HCT116 (cell line): ENCODE measurements around the gene ACSBG1.

ENCODE experiments used
- EZH2phosphoT487 ChIP-seq: fragments of 200-600 bp; IDR thresholded peaks from 2 replicates; pipeline ENCODE4 v1.6.1; 2018; ENCODE audit warnings: antibody characterized with exemption, borderline replicate concordance
- FOSL1 ChIP-seq: IDR thresholded peaks from 2 replicates; pipeline ENCODE4 v1.6.1; 2012; ENCODE audit warnings: low read depth
- JUND ChIP-seq: IDR thresholded peaks from 2 replicates; pipeline ENCODE4 v1.6.1; 2012
- POLR2A ChIP-seq: IDR thresholded peaks from 2 replicates; pipeline ENCODE4 v1.7.0; 2011; ENCODE audit warnings: borderline replicate concordance; ENCODE audit not compliant: insufficient read depth, insufficient read length; ENCODE audit errors: extremely low read depth
- POLR2AphosphoS5 ChIP-seq: IDR thresholded peaks from 2 replicates; pipeline ENCODE4 v1.6.1; 2011; ENCODE audit warnings: mild to moderate bottlenecking, low read depth, low read length, moderate library complexity
- ZNF274 ChIP-seq: fragments of 200-500 bp; sonication (Bioruptor generic); IDR thresholded peaks from 2 replicates; pipeline ENCODE4 v1.6.1; 2014; ENCODE audit warnings: mild to moderate bottlenecking, low read depth, low read length, inconsistent platforms
- TF ChIP-seq, protein P1 (sequence below), 3 experiments: fragments of 200-600 bp in 1 of 3; sonication (generic) in 1 of 3; IDR thresholded peaks in 2 of 3; conservative IDR thresholded peaks in 1 of 3; 2 replicates each; pipeline ENCODE4 v1.5.1; 2012 to 2017; ENCODE audit warnings: low read depth in 2 of 3, low read length in 2 of 3, antibody characterized with exemption in 1 of 3, borderline replicate concordance in 1 of 3, control low read depth in 1 of 3, mild to moderate bottlenecking in 1 of 3, mixed read lengths in 1 of 3, mixed run types in 1 of 3, moderate library complexity in 1 of 3; ENCODE audit not compliant: insufficient read depth in 1 of 3
- TF ChIP-seq, protein P2 (sequence below): IDR thresholded peaks from 2 replicates; pipeline ENCODE4 v1.6.1; 2012; ENCODE audit warnings: low read depth
- TF ChIP-seq, protein P3 (sequence below): IDR thresholded peaks from 2 replicates; pipeline ENCODE4 v1.6.1; 2012

DNA sequence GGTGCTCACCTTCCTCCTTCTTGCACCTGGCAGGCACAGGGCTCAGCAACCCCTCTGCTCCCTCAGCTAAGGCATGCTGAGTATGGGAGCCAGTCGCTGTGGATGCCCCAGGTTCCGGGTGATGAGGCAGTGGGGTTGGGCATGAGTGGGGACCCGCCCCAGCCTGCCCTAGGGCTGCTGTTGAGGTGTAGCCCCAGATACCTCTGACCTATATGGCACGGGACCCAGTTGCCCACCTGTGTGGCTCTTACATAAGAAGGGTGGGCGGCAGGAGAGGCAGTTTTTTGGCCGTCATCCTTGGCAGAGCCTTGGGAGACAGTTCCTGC, 21.0 kb downstream of the ACSBG1 start:
- TF ChIP-seq, protein P1, sequence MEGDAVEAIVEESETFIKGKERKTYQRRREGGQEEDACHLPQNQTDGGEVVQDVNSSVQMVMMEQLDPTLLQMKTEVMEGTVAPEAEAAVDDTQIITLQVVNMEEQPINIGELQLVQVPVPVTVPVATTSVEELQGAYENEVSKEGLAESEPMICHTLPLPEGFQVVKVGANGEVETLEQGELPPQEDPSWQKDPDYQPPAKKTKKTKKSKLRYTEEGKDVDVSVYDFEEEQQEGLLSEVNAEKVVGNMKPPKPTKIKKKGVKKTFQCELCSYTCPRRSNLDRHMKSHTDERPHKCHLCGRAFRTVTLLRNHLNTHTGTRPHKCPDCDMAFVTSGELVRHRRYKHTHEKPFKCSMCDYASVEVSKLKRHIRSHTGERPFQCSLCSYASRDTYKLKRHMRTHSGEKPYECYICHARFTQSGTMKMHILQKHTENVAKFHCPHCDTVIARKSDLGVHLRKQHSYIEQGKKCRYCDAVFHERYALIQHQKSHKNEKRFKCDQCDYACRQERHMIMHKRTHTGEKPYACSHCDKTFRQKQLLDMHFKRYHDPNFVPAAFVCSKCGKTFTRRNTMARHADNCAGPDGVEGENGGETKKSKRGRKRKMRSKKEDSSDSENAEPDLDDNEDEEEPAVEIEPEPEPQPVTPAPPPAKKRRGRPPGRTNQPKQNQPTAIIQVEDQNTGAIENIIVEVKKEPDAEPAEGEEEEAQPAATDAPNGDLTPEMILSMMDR (IDR thresholded peaks at IDR 0.05 in 2 of 3, conservative IDR thresholded peaks at IDR 0.05 in 1 of 3; ENCODE audit: borderline replicate concordance in 1 of 3, insufficient read depth in 1 of 3, low read depth in 2 of 3, low read length in 2 of 3): no peak
- TF ChIP-seq POLR2A (no peak), EZH2phosphoT487 (no peak), JUND (no peak), POLR2AphosphoS5 (no peak), FOSL1 (no peak), ZNF274 (no peak)
- TF ChIP-seq, protein P2, sequence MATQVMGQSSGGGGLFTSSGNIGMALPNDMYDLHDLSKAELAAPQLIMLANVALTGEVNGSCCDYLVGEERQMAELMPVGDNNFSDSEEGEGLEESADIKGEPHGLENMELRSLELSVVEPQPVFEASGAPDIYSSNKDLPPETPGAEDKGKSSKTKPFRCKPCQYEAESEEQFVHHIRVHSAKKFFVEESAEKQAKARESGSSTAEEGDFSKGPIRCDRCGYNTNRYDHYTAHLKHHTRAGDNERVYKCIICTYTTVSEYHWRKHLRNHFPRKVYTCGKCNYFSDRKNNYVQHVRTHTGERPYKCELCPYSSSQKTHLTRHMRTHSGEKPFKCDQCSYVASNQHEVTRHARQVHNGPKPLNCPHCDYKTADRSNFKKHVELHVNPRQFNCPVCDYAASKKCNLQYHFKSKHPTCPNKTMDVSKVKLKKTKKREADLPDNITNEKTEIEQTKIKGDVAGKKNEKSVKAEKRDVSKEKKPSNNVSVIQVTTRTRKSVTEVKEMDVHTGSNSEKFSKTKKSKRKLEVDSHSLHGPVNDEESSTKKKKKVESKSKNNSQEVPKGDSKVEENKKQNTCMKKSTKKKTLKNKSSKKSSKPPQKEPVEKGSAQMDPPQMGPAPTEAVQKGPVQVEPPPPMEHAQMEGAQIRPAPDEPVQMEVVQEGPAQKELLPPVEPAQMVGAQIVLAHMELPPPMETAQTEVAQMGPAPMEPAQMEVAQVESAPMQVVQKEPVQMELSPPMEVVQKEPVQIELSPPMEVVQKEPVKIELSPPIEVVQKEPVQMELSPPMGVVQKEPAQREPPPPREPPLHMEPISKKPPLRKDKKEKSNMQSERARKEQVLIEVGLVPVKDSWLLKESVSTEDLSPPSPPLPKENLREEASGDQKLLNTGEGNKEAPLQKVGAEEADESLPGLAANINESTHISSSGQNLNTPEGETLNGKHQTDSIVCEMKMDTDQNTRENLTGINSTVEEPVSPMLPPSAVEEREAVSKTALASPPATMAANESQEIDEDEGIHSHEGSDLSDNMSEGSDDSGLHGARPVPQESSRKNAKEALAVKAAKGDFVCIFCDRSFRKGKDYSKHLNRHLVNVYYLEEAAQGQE: no peak
- TF ChIP-seq, protein P3, sequence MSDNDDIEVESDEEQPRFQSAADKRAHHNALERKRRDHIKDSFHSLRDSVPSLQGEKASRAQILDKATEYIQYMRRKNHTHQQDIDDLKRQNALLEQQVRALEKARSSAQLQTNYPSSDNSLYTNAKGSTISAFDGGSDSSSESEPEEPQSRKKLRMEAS: no peak
